Vagina (tissue), 2 donors: Measurements from ENCODE around the gene FXYD6.

Experiments used
- POLR2AphosphoS5 ChIP-seq, 2 donors: sonication (generic); formaldehyde crosslinking; IDR thresholded peaks; one replicate each; pipeline ENCODE4 v1.9.0; 2017; ENCODE audit warnings: antibody characterized with exemption in 2 of 2, mild to moderate bottlenecking in 2 of 2, low read depth in 1 of 2; ENCODE audit not compliant: insufficient read depth in 1 of 2
- TF ChIP-seq, protein P1 (sequence below), 3 experiments: fragments of 450-650 bp in 2 of 3; fragments of 200-600 bp in 1 of 3; sonication (generic) in 1 of 3; IDR thresholded peaks; one replicate each; pipeline ENCODE4 v1.5.1; 2017 to 2019; ENCODE audit warnings: antibody characterized with exemption in 3 of 3, mild to moderate bottlenecking in 2 of 3, moderate library complexity in 2 of 3

DNA sequence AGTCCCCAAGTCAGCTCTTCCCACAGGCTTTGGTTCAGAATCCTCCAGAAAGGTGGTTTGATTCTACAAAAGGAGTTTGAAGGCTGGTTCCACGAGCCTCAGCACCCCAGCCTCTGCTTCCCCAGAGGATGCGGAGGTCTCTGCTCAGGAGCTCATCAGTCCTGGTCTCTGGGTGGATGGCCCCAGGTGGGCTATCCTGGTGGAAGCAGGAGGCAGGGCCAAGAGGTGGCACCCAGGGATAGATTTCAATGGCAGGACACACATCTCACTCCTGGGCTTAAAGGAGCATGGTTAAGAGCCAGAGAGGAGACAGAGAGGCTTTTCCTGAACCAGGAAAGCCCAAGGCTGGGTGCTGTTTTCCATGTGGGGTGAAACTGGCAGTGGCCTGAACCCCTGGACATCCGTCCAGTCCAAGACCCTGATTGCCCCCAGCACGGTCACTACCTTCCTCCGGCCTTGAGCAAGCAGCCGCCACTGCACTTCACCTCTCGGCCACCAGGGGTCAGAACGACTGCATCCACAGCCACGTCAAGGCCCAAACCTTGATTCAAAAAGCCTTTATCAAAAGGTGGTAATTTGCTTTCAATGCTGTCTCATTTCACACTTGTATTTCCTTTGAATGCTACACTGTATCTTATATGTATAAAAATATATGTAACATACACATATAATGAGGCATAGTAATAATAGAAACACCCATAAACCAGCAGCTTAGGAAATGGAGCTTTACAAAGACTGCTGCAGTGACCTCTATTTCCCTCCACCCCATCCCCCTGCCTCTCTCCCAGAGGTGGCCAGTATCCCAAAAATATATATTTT, 32.6 kb downstream of the FXYD6 start:
- TF ChIP-seq, protein P1, sequence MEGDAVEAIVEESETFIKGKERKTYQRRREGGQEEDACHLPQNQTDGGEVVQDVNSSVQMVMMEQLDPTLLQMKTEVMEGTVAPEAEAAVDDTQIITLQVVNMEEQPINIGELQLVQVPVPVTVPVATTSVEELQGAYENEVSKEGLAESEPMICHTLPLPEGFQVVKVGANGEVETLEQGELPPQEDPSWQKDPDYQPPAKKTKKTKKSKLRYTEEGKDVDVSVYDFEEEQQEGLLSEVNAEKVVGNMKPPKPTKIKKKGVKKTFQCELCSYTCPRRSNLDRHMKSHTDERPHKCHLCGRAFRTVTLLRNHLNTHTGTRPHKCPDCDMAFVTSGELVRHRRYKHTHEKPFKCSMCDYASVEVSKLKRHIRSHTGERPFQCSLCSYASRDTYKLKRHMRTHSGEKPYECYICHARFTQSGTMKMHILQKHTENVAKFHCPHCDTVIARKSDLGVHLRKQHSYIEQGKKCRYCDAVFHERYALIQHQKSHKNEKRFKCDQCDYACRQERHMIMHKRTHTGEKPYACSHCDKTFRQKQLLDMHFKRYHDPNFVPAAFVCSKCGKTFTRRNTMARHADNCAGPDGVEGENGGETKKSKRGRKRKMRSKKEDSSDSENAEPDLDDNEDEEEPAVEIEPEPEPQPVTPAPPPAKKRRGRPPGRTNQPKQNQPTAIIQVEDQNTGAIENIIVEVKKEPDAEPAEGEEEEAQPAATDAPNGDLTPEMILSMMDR (IDR thresholded peaks at IDR 0.05) = peak; percentile 97 to 99 (median 98)
- TF ChIP-seq POLR2AphosphoS5 (IDR thresholded peaks at IDR 0.05; ENCODE audit: insufficient read depth in 1 of 2, low read depth in 1 of 2) = peak in 1 of 2 donors; percentile 61
